Endometrium (tissue), 2 donors: ENCODE data around the gene HRH2.
"Not testable (repeated sequence)": the region's sequence is repeated elsewhere in the genome, so short reads cannot be mapped to it uniquely, and the experiment has no call there.

ENCODE experiments used
- FAIRE-seq: peaks from 2 replicates; lab custom pipeline; 2012; peaks lifted over from hg19 to GRCh38; lab: Jason Lieb, UNC
- donor health status: control.
- donor health status: control.

Gene HRH2

DNA sequence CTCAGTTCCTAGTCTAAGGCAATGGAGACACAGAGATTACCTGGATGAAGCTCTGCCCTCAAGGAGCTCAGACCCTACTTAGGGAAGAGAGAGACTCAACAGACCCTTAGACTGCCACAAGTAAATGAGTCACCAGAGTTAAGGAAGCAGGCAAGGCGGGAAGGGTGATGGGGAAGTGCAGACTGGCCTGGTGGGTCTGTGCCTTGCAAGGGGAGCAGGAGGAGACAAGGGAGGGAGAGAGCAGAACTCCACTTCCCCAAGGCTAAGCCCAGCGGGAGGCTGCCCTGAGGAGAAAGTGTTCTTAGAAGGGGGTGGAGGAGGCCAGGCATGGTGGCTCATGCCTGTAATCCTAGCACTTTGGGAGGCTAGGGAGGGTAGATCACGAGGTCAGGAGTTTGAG is 83.7 kb downstream of the HRH2 start:
- no peak for FAIRE-seq

DNA sequence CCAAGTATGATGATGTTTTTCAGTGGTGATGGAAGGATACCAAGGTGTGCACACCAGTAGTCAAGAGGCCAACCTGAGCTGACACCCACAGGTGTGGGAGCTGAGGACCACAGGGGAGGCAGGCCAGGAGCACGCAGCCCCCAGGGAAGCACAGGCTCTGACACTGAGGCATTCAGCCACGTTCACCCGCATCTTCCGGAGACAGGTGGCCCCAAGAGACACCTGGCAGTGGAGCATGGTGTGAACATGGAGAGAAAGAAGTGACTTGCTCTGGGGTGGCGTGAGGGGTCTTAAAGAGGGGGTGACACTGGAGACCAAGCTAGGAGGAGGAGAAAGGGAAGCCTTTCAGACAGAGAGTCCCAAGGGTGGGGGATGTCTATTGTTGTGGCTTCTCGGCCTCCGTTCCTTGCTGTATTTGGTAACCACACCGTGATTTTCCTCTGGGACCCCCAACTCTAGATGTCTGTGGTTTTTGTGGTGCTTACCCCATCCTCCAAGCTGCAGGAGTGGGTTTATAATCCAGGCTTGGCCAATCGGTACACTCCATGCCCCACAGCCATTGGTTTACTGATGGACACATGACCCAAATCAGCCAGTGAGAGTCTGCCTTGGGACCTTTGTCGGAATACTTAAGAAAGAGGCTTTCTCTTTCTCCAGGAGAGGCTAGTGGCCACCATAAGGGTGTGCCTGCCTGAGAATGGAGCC is 84.6 kb downstream of the HRH2 start:
- no peak for FAIRE-seq

DNA sequence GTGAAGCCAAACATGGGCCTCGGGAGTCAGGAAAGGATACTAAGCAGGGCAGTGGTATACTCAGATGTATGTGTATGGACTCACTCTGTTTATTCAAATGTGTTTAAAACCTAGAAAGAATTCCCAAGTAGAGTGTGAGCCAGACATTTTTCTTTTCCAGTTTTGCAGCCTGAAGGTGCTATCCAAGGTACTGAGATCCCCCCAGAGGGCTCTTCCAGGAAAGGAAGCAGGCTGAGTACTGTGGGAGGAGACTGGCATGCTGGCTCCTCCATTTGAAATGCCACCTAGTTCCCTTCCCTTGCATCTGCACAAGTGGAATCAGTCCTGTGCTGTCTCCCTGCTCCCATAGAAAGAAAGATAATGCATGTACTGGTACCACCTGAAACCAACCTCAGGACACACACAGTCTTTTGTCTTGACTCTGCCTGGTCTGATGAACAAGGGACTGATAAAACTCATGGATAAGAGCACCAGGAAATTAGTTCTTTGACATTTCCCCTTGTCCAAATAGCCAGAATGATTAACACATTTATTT is 85.9 kb downstream of the HRH2 start:
- no peak for FAIRE-seq

DNA sequence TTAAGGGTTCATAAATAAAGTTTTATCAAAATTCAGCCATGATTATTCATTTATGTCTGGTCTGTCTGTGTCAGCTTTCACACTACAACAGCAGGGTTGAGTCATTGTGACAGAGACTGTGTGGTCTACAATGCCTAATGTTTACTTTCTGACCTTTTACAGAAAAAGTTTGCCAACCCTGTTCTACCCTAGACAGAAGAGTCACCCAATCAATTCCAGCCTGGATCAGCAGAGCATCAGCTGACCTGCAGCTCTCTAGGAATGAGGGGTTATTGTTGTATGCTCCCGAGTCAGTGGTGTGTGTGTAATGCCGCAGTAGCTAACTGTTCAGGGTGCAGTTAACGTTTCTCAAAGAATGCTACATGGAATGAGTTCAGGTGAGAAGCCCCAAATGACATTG is 87.3 kb downstream of the HRH2 start:
- no peak for FAIRE-seq

DNA sequence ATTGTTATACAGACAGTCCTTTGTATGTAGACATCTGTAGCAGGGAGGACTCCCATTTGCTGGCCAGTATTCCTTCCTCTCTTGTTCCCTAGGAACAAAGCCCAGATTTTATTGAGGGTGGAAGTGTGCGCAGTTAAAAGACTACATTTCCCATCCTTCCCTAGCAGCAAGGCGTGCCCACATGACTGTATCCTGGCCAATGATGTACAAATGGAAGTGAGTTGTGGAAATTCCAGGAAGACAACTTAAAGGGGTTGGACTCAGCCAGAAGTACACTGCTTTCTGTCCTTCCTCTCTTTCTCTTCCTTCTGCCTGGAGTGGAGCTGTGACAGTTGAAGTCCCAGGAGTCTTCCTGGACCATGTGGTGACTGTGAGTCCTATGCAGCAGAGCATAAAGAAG is 89.0 kb downstream of the HRH2 start:
- no peak for FAIRE-seq

DNA sequence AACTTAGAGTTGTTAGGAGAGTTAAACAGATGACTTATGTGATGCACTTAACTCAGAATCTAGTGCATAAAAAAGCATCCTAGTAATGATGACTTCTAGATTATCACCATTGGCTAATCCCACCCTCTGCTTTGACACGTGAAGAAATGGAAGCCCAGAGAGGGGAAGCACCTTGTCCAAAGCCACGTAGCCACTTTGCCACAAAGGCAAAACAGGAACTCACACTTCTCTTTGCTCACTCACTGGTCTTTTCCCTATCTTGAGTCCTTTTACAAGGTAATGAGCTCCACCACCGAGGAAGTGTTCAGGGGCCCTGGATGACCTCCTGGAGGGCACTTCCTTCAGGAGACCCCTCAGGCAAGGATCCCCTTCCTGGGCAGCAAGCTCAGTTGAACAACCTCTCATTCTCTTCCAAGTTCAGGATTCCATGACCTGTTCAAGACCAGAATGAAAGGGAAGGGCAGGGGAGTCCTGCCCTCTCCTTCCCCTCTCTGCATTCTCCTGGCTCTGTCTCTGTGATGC is 89.7 kb downstream of the HRH2 start:
- FAIRE-seq, result no peak

DNA sequence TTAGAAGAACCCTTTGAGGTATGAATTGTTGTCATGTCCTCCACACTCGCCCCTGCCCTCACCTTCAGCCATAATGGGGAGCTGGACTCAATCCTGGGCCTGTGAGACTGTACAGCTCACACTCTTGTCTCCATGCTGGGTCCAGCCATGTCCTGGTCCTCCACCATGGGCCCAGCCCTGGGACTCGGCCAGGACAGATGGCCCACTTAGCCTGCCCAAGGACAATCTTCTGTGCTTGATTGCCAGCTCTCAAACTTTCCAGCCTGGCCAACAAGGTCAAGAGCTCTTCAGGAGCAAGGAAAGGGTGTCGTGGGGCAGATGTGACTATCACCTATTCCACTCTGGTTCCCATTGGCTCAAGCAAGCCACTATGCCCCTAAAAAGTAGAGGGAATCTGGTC is 90.8 kb downstream of the HRH2 start:
- no peak for FAIRE-seq

DNA sequence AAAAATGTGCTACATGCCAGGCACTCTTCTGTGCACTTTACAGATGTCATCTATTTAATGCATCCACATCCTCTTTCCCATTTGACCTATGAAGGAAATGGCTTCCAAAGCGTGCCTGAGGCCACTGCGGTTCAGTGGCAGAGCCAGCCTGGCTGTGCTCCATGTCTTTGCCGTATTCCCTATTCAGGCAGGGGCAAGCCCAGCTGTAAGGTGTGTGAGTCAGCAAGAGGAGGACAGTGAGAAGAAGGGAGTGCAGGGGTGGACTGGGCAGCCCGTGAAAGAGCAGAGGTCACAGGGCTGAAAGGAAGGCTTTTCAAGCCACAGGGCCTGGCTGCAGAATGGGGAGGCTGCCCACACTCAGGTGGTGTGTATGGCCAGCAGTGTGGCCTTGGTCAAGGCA is 91.7 kb downstream of the HRH2 start:
- no peak for FAIRE-seq

DNA sequence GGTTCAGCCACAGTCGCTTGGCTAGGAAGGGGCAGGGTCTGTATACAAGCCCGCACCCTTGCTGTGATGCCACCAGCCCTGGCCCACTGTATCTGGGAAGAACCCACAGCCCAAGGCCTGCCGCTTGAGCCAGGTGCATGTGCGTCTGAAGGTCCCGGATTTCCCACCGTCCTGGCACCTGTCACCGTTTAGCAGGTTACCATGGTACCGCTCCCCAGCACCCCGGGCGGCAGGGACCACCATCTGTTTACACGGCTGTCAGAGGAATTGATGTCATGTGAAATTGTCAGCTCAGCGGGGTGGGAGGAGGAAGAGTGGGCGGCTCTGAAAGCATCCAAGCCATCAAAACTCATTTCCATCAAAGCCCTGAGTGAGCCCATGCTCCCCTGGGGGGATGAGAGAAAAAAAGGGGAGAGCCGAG is 92.7 kb downstream of the HRH2 start:
- no peak for FAIRE-seq

DNA sequence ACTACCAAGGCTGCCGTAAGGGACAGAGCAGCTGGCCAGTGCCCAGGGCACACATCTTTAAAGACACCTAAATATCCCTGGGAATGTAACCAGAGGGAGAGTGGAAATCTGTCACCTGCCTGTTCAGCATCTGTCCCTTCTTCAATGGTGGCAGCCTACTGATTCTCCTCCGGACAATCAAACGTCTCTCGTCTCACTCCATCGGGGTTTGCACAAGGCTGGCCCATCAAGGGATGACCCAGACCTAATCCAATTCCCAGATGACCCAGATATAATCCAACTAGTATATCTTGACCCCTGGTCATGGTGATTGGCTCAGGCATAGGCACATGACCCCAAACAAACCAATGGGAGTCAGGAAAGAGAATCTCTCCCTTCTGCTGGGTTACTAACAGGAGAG is 93.5 kb downstream of the HRH2 start:
- no peak for FAIRE-seq

DNA sequence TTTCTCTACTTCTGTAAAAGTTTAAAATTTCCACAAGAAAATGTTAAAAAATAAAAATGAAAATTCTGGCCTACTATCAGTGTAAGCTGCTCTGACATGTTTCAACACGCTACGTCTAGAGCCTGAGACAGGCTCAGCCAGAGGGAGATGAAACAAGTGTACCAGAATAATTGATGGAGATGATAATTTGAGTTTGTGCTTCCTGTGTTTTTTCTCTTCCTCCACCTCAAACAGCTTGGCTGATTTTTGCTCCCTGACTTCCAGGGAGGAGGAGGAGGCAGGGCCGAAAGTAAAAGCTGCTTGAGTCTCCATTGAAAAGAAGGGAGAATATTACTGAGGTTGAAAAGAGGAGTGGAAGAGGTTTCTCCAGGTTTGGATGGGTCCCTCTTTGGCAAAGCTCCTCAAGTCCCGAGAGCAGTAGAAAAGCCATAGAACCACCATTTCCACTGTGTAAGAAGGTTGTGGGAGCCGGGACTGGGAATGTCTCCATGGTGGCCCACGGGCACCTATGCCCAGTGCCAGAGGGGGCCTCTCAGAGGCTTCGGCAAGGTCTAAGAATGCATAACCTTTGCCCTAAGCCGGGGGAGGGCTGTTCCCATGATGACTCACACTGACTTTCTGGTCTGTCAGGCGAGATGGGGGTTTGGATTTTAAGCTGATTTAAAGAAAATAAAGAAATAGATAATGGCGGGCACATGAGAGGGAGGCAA is 95.1 kb downstream of the HRH2 start:
- FAIRE-seq, result no peak

DNA sequence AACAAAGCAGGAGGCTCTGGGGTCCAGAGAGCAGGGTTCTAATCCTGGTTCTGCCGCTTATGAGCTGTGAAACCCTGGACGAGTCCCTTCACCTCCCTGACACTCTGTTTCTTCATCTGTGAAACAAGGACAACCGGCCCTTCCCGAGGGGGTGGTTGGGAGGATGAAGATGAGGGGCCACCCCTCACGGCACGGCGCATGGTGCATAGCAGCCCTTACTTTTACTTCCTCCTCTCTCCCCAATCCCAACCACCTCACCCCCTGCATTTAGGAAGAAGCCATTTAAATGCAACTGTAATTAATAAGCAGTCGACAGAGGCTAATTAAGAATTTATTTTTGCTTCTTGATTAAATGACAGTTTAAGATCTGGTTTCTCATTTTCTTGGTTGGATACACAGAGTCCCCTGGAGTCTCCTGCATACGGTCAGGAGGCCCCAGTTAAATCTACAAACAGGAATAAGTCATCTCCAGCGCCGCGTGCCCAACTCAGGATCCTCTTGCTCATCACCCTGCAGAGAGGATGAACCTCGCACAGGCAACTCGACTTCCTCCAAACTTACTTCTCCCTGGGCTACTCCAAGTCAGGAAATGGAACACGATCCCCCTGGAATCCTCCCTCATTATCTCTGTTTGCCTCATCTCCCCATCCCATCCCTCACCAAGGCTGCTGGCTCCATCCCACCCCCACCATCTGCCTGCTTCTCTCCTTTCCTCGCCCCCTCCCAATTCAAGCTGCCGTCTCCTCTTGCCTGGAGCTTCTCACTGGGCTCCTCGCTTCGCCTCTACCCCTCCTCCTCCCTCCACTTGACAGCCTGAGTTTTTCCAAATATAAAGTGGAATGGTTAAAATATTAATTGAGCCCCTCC is 95.9 kb downstream of the HRH2 start:
- no peak for FAIRE-seq

DNA sequence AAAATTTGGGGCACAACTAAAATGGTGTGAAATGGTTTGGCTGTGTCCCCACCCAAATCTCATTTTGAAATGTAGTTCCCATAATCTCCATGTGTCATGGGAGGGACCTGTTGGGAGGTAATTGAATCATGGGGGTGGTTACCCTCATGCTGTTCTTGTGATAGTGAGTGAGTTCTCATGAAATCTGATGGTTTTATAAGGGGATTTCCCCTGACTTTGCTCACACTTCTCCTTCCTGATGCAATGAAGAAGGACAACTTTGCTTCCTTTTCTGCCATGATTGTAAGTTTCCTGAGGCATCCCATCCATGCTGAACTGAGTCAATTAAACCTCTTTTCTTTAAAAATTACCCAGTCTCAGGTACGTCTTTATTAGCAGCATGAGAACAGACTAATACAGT is 102.1 kb downstream of the HRH2 start:
- FAIRE-seq, result not testable (repeated sequence)
